ENCODE data around the gene STAU1.
"Not testable (repeated sequence)": the region's sequence is repeated elsewhere in the genome, so short reads cannot be mapped to it uniquely, and the experiment has no call there.

Gene STAU1

GRCh38 chr20:49172413-49172812, 15.7 kb downstream of the STAU1 start:
- TF ChIP-seq, protein P1, sequence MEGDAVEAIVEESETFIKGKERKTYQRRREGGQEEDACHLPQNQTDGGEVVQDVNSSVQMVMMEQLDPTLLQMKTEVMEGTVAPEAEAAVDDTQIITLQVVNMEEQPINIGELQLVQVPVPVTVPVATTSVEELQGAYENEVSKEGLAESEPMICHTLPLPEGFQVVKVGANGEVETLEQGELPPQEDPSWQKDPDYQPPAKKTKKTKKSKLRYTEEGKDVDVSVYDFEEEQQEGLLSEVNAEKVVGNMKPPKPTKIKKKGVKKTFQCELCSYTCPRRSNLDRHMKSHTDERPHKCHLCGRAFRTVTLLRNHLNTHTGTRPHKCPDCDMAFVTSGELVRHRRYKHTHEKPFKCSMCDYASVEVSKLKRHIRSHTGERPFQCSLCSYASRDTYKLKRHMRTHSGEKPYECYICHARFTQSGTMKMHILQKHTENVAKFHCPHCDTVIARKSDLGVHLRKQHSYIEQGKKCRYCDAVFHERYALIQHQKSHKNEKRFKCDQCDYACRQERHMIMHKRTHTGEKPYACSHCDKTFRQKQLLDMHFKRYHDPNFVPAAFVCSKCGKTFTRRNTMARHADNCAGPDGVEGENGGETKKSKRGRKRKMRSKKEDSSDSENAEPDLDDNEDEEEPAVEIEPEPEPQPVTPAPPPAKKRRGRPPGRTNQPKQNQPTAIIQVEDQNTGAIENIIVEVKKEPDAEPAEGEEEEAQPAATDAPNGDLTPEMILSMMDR (IDR thresholded peaks at IDR 0.05; ENCODE audit: insufficient read depth, low read depth, low read length, missing control alignments), result no peak
- peak; percentile 43 for DNase-seq (ENCODE audit: low read depth)
- no peak overlapping the region for H3K4me3 ChIP-seq (ENCODE audit: low read depth, low read length)

DNA sequence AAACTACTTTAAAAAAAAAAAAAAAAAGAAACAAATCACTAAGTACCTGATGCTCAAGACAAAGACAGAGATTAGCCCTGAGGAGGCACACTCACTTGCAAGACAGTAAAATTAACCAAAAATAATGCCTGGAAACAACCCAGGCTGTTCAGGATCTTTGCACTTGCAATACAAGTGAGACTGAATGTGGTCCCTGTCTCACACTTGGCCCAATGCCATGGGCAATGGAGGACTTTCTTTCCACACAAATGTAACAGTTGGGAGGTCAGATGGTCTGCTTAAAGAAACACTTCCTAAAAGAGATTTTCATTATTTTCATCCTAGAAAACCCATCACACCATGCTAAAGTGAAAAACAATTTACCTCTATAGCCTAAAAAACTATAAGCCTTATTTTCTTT, 16.2 kb downstream of the STAU1 start:
- TF ChIP-seq, protein P1 (IDR thresholded peaks at IDR 0.05; ENCODE audit: insufficient read depth, low read depth, low read length, missing control alignments), result no peak
- no peak for DNase-seq (ENCODE audit: low read depth)
- H3K4me3 ChIP-seq (ENCODE audit: low read depth, low read length), result no peak overlapping the region

DNA sequence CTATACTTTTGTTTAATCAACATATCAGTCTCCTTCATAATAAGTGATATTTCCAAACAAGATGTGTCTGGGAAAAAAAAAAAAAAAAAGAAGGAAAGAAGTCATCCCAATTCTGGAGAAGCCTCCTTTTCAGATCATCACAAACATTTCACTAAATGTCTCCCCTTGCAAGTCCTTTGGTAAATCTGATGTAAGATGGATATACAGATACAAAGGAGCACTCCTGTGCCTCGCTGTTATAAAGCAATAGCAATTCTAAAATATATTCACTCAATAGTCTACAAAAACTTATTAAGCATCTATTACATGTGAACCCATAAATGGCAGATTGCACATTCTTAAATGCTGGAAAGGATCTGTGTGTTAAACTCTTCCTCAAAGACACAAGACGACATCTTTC, 17.4 kb downstream of the STAU1 start:
- TF ChIP-seq, protein P1 (IDR thresholded peaks at IDR 0.05; ENCODE audit: insufficient read depth, low read depth, low read length, missing control alignments), result no peak
- H3K4me3 ChIP-seq (ENCODE audit: low read depth, low read length), result no peak overlapping the region
- no peak for DNase-seq (ENCODE audit: low read depth)

DNA sequence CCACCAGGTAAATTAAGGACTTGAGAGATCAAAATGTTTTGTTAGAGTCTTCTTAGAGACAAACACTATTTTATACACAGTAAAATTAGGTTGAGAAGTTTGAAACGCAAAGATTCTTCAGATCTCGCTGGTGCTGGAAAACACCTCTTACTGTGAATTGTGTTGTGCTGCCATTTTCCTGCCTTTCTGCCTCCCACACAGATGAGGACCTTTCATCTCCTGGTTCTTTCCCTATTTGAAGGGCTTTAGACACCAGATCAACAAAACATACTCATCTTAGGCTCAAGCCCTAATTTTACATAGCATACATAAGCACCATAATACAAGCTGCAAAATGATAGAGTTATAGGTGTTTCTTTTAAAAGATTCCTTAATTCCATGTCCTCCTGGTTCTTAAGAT, 18.6 kb downstream of the STAU1 start:
- H3K4me3 ChIP-seq (ENCODE audit: low read depth, low read length), result no peak overlapping the region
- TF ChIP-seq, protein P1 (IDR thresholded peaks at IDR 0.05; ENCODE audit: insufficient read depth, low read depth, low read length, missing control alignments), result no peak
- DNase-seq (ENCODE audit: low read depth), result no peak

GRCh38 chr20:49168864-49169263, 19.3 kb downstream of the STAU1 start:
- DNase-seq (ENCODE audit: low read depth), result peak; percentile 15
- H3K4me3 ChIP-seq (ENCODE audit: low read depth, low read length), result not testable (repeated sequence)

DNA sequence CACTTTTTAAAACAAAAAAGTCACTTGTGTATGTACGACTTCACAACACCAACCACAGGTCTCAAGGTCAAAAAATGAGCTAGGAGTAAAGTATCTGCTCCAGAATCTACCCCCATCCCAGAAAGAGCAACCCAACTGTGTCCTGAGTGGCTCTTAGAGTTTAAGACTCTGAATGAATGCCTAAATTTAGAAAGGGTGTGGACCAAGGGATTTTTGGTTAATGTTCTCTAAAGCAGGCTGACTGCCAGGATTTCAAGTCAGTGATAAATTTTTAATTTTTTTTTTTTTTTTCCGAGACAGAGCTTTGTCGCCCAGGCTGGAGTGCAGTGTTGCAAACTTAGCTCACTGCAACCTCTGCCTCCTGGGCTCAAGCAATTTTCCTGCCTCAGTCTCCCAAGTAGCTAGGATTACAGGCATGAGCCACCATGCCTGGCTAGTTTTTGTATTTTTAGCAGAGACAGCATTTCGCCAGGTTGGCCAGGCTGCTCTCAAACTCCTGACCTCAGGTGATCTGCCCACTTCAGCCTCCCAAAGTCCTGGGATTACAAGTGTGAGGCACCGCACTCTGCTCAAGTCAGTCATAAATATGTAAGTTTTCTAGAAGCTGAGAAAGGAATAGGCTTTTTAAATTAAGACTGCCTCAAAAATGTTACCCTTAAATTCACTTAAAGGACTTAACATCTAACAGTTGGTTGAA, 20.2 kb downstream of the STAU1 start:
- H3K4me3 ChIP-seq (ENCODE audit: low read depth, low read length), result peak overlapping the region; percentile 54
- no peak for DNase-seq (ENCODE audit: low read depth)
- TF ChIP-seq, protein P1 (IDR thresholded peaks at IDR 0.05; ENCODE audit: insufficient read depth, low read depth, low read length, missing control alignments), result no peak

- peak; percentile 82 for DNase-seq (ENCODE audit: low read depth)
- TF ChIP-seq, protein P1 (IDR thresholded peaks at IDR 0.05; ENCODE audit: insufficient read depth, low read depth, low read length, missing control alignments), result no peak
- H3K4me3 ChIP-seq (ENCODE audit: low read depth, low read length), result peak overlapping the region; percentile 54
These were observed 21.3 kb downstream of the STAU1 start for GRCh38 chr20:49166534-49167449.

Data from GM12865 (cell line).